Testis (tissue), 3 donors: ENCODE results near the gene SFXN4. TPM values are rescaled to one million over a fixed set of nuclear protein-coding genes. Genes with fewer than 3 reads are reported as not detected.

Source experiments
- DNase-seq: peaks from one replicate; pipeline ENCODE4 v3.0.0-alpha.2; 2019
- H3K27ac ChIP-seq, 2 donors: fragments of 200-600 bp; sonication (generic); one replicate each; pipeline ENCODE4 v1.5.1; 2019
- H3K27me3 ChIP-seq: fragments of 200-600 bp; sonication (generic); one replicate; pipeline ENCODE4 v1.5.1; 2019
- H3K36me3 ChIP-seq: fragments of 200-600 bp; sonication (generic); one replicate; pipeline ENCODE4 v1.5.1; 2017; ENCODE audit warnings: low read depth; ENCODE audit errors: missing control alignments
- H3K4me1 ChIP-seq: fragments of 200-600 bp; sonication (generic); one replicate; pipeline ENCODE4 v1.5.1; 2019
- H3K4me3 ChIP-seq, 2 donors: fragments of 200-600 bp; sonication (generic); one replicate each; pipeline ENCODE4 v1.5.1; 2017 to 2019
- H3K9me3 ChIP-seq: fragments of 200-600 bp; sonication (generic); one replicate; pipeline ENCODE4 v1.5.1; 2017
- POLR2A ChIP-seq: fragments of 450-650 bp; IDR thresholded peaks from one replicate; pipeline ENCODE4 v1.6.1; 2017; ENCODE audit warnings: antibody characterized with exemption, mild to moderate bottlenecking, moderate library complexity
- WGBS, 2 donors: methylation state at CpG; one replicate each; pipeline ENCODE4 v1.1.5; 2018; 5-methylcytosine and 5-hydroxymethylcytosine counted together
- intact Hi-C: fragments of 100-400 bp; cut with DNase I; formaldehyde crosslinking; loops from one replicate; pipeline ENCODE4 v1.15.1; 2023; ENCODE audit warnings: low total_unique reads
- polyA plus RNA-seq: library from polyadenylated mRNA; stranded (reverse); fragments of 350-450 nt; fragmentation: Illumina TruSeq; extraction: RNeasy Lipid Tissue Mini Kit (QIAGEN cat#74804); gene quantifications from one replicate; pipeline ENCODE4 v1.2.3, GENCODE V29; 2014; ENCODE audit warnings: low read depth, low replicate concordance; ENCODE audit not compliant: insufficient read depth
- total RNA-seq, 2 donors: library from RNA; depleted of rRNA; stranded (reverse); fragments of >200 nt; gene quantifications; one replicate each; pipeline ENCODE4 v1.2.3, GENCODE V29; 2016
- TF ChIP-seq, protein P1 (sequence below), 3 experiments: fragments of 450-650 bp in 2 of 3; fragments of 200-600 bp in 1 of 3; sonication (generic) in 1 of 3; IDR thresholded peaks; one replicate each; pipeline ENCODE4 v1.5.1; 2016 to 2019; ENCODE audit warnings: antibody characterized with exemption in 3 of 3, mild to moderate bottlenecking in 2 of 3, moderate library complexity in 1 of 3

SFXN4 gene
- total and polyA plus RNA-seq, 3 donors from 2014 or later = 12.8 to 57.5 (median 16.6) TPM

DNA sequence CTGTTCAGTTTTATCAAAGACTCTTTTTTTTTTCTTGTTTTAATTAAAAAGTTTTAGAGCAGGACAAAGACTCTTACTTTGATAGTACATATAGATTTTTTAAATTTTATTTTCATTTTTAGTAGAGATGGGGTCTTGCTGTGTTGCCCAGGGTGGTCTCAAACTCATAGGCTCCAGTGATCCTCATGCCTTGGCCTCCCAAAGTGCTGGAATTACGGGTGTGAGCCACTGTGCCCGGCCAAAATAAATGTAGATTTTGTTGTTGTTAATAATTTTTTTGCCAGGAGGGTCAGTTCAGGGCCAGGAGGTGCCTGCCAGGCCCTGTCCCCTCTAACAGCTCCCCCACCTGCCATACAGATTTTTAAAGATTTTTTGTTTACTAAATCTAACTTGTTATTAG is 44.6 kb downstream of the SFXN4 start:
- TF ChIP-seq, protein P1, sequence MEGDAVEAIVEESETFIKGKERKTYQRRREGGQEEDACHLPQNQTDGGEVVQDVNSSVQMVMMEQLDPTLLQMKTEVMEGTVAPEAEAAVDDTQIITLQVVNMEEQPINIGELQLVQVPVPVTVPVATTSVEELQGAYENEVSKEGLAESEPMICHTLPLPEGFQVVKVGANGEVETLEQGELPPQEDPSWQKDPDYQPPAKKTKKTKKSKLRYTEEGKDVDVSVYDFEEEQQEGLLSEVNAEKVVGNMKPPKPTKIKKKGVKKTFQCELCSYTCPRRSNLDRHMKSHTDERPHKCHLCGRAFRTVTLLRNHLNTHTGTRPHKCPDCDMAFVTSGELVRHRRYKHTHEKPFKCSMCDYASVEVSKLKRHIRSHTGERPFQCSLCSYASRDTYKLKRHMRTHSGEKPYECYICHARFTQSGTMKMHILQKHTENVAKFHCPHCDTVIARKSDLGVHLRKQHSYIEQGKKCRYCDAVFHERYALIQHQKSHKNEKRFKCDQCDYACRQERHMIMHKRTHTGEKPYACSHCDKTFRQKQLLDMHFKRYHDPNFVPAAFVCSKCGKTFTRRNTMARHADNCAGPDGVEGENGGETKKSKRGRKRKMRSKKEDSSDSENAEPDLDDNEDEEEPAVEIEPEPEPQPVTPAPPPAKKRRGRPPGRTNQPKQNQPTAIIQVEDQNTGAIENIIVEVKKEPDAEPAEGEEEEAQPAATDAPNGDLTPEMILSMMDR (IDR thresholded peaks at IDR 0.05) = no peak
- TF ChIP-seq POLR2A = no peak
- 84 to 91% methylated on average over 2 of the region's 2 CpGs for WGBS, 2 donors
- DNase-seq = no peak
- Histone ChIP-seq H3K4me1 (peaks cover 8% of the 10 kb centered on the region), H3K4me3 (no peak overlapping the region), H3K27me3 (no peaks in the 10 kb centered on the region), H3K27ac (no peak overlapping the region), H3K9me3 (no peaks in the 10 kb centered on the region), H3K36me3 (no peaks in the 10 kb centered on the region)
- intact Hi-C loops = no loop called here

DNA sequence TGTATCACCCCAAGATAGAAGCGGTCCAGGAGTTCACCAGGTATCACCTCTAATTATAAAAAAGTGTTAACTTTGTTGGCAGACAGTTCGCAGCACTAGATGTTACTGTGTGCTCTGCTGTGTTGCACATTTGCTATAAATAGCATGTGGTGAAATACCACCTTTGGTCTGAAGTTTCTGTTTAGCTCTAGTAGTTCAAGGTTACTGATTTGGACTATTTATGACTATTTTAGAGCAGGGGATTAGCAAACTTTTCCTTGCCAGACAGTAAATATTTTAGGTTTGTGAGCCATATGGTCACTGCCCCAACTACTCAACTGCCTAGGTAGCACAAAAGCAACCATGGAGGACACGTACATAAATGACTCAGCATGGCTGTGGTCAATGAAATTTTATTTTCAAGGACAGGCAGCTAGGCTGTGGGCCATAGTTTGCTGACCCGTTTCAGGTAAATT is 45.1 kb downstream of the SFXN4 start:
- Histone ChIP-seq H3K4me1 (peaks cover 8% of the 10 kb centered on the region), H3K36me3 (no peaks in the 10 kb centered on the region), H3K27me3 (no peaks in the 10 kb centered on the region), H3K27ac (no peak overlapping the region), H3K4me3 (no peak overlapping the region), H3K9me3 (no peaks in the 10 kb centered on the region)
- WGBS, 2 donors = 36 to 39% methylated on average over 4 of the region's 4 CpGs
- intact Hi-C loops = no loop called here
- no peak for DNase-seq
- TF ChIP-seq POLR2A = no peak
- TF ChIP-seq, protein P1 (IDR thresholded peaks at IDR 0.05) = no peak

DNA sequence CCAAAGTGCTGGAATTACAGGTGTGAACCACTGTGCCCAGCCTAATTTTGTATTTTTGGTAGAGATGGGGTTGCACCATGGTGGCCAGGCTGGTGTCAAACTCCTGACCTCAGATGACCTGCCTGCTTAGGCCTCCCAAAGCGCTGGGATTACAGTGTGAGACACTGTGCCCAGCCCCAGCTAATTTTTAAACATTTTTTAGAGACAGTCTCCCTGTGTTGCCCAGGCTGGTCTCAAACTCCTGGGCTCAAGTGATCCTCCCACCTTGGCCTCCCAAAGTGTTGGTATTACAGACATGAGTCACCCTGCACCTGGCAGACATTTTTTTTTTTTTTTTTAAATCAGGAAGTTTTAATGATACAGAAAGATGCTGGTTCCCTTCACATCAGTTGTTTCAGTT is 46.1 kb downstream of the SFXN4 start:
- H3K4me3 ChIP-seq = no peak overlapping the region
- H3K27me3 ChIP-seq = no peaks in the 10 kb centered on the region
- no peaks in the 10 kb centered on the region for H3K9me3 ChIP-seq
- peaks cover 8% of the 10 kb centered on the region for H3K4me1 ChIP-seq
- intact Hi-C loops = no loop called here
- WGBS, 2 donors = 96 to 100% methylated on average over 1 of the region's 1 CpG
- TF ChIP-seq, protein P1 (IDR thresholded peaks at IDR 0.05) = no peak
- no peak for TF ChIP-seq POLR2A
- DNase-seq = no peak
- H3K27ac ChIP-seq = no peak overlapping the region
- no peaks in the 10 kb centered on the region for H3K36me3 ChIP-seq

DNA sequence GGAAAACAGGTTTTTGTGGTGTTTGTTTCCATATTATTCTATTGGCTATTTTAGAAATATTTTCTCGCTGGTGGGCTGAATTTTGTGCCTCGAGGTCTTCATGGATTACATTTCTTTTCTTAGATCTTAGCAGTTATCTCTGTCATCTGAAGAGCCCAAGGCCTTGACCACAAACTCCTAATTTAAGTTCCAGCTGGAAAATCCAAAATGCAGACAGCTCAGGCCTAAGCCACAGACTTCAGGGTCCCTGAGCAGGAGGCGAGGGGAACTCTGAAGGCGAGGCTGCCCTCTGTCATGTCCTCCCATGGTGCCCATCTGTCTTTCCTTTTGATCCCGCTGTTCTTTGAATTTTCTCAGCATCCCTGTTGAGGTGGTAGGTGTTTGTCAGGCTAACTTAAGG is 47.3 kb downstream of the SFXN4 start:
- Histone ChIP-seq H3K4me3 (no peak overlapping the region), H3K9me3 (no peaks in the 10 kb centered on the region), H3K27me3 (no peaks in the 10 kb centered on the region), H3K36me3 (no peaks in the 10 kb centered on the region), H3K4me1 (peaks cover 8% of the 10 kb centered on the region), H3K27ac (no peak overlapping the region)
- TF ChIP-seq POLR2A = no peak
- TF ChIP-seq, protein P1 (IDR thresholded peaks at IDR 0.05) = no peak
- WGBS, 2 donors = 94 to 95% methylated on average over 5 of the region's 5 CpGs
- intact Hi-C loops = no loop called here
- no peak for DNase-seq

DNA sequence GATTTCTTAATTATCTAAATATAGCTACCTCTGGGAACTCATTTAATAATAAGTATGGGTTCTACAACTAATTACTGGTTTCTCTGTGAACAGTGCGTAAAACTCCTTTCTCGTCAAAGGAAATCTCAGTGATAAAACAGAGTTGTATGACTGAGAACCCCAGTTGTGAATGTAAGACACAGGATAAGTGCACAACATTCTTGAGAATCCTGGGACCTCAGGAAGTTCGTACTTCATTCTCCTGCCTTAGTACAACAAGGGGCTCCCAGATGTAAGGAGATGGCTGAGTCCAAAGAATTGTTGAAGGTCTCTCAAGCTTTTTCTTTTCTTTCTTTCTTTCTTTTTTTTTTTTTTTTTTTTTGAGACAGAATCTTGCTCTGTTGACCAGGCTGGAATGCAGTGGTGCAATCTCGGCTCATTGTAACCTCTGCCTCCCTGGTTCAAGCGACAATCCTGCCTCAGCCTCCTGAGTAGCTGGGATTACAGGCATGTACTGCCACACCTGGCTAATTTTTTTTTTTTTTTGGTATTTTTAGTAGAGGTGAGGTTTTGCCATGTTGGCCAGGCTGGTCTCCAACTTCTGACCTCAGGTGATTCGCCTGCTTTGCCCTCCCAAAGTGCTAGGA is 49.1 kb downstream of the SFXN4 start:
- H3K4me3 ChIP-seq = no peak overlapping the region
- no peak for DNase-seq
- WGBS, 2 donors = 94 to 97% methylated on average over 6 of the region's 6 CpGs
- intact Hi-C loops = no loop called here
- H3K27me3 ChIP-seq = no peaks in the 10 kb centered on the region
- H3K36me3 ChIP-seq = no peaks in the 10 kb centered on the region
- no peak for TF ChIP-seq POLR2A
- TF ChIP-seq, protein P1 (IDR thresholded peaks at IDR 0.05) = no peak
- H3K27ac ChIP-seq = no peak overlapping the region
- H3K9me3 ChIP-seq = no peaks in the 10 kb centered on the region
- peaks cover 8% of the 10 kb centered on the region for H3K4me1 ChIP-seq
